DLD1 (cell line): Measurements from ENCODE around the gene CCDC88B.

Experiments
- in situ Hi-C: cut with HindIII; loops from 2 replicates; pipeline ENCODE4 v1.10.0; 2017; ENCODE audit warnings: low sequenced_read_pairs

The CCDC88B gene

DNA sequence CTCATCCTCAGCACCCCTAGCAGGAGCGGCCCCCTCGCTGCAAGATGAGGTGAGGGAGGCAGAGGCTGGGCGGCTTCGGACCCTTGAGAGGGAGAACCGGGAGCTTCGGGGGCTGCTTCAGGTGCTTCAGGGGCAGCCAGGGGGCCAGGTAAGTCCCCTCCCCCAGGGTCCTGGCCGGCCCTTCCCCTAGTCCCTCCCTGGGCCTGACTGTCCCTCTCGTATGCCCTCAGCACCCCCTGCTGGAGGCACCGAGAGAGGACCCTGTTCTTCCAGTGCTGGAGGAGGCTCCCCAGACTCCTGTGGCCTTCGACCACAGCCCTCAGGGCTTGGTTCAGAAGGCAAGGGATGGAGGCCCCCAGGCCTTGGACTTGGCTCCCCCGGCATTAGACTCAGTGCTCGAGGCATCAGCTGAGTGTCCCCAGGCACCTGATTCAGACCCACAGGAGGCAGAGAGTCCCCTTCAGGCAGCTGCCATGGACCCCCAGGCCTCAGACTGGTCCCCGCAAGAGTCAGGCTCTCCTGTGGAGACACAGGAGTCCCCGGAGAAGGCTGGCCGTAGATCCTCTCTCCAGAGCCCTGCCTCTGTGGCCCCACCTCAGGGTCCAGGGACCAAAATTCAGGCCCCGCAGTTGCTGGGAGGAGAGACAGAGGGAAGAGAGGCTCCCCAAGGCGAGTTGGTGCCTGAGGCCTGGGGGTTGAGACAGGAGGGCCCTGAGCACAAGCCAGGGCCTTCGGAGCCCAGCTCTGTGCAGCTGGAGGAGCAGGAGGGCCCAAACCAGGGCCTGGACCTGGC lies 4.0 kb downstream of the CCDC88B start:
- in situ Hi-C loops, result no loop called here

DNA sequence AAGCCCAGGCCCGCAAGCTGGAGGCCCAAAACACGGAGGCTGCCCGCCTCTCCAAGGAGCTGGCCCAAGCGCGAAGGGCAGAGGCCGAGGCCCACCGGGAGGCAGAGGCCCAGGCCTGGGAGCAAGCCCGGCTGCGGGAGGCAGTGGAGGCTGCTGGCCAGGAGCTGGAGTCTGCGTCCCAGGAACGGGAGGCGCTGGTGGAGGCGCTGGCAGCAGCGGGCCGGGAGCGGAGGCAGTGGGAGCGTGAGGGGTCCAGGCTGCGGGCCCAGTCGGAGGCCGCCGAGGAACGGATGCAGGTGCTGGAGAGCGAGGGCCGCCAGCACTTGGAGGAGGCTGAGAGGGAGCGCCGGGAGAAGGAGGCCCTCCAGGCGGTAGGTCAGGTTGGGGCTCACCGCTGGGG lies 4.8 kb downstream of the CCDC88B start:
- in situ Hi-C loops, result no loop called here

DNA sequence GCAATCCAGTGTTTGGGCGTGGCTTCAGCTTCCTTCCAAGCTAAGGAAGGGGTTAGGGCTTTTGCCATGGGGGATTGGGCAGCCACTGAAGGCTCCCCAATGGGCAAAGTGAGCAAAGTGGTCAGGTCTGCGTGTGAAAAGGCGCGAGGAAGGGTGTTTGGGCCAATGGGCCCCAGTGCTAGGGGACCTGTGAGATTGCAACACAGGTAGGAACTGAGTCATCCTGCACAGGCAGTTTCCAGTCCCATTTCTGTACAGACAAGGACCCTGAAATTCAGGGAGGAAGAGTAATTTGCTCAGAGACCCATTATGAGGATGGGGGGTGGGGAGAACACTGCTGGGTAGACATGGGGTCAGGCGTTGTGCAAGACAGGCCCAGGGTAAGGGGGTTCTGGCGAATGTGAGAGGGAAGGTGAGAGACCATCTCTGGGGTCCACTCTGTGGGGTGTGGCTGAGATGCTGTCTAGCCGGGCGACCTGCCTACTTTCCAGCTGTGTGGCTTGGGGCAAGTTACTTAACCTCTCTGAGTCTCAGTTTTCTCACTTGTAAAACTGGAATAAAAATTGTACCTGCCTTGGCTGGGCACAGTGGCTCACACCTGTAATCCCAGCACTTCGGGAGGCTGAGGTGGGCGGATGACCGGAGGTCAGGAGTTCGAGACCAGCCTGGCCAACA lies 7.3 kb downstream of the CCDC88B start:
- in situ Hi-C loops, result no loop called here

DNA sequence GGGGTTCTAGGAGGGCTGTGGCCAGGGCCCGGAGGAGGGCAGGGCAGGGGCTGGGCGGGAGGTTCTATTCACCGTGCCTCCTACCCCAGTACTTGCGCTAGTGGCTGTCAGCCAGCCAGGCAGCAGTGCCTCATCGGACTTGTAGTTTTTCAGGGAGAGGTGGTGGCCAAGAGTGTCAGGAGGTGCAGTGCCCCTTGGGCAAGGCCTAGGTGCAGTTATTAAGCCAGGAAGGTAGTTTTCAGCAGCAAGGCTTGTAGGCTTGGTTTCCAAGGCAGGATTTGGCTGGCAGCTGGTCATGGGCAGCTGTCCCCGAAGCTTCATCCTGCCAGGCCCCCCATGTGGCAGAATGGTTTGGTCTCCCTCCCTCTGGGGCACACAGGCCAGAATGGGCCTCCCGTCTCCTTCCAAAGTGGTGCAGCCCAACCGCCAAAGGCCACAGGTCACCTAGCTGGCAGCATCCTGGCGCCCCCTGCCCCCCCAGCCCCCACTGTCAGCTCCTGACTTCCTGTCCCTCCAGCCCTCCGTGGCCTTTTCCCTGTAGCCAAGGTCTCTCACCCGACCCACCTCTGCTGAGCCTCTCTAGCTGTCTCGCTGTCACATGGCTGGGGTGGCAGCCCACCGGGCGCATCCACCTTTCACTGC lies 8.5 kb downstream of the CCDC88B start:
- in situ Hi-C loops, result no loop called here

DNA sequence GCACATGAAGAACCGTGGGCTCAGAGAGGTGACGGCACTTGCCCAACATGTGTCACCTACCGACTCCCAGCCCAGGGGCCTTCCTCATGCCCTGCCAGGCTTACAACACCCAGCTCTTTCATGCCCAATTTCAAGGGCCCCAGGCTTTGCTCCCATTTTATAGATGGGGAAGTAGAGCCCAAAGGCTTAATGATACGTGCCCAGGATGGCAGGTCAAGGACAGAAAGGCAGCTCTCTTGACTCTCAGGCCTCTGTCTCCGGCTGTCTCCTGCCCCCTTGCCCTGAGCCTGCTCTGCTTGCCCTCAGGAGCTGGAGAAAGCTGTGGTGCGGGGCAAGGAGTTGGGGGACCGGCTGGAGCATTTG lies 9.0 kb downstream of the CCDC88B start:
- in situ Hi-C loops, result no loop called here

DNA sequence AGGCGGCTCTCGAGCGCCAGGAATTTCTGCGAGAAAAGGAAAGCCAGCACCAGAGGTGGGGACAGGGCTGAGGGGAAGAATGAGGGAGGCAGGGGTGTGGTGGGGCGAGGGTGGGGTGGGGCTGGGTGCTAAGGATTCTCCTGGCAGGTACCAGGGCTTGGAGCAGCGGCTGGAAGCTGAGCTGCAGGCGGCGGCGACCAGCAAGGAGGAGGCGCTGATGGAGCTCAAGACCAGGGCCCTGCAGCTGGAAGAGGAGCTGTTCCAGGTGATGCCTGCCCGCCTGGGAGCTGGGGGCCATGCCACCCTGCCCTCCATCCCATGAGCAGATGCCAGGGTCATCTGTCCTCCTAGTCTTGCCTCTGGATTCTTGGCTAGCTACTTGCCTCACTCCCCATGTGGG lies 9.4 kb downstream of the CCDC88B start:
- in situ Hi-C loops, result no loop called here

DNA sequence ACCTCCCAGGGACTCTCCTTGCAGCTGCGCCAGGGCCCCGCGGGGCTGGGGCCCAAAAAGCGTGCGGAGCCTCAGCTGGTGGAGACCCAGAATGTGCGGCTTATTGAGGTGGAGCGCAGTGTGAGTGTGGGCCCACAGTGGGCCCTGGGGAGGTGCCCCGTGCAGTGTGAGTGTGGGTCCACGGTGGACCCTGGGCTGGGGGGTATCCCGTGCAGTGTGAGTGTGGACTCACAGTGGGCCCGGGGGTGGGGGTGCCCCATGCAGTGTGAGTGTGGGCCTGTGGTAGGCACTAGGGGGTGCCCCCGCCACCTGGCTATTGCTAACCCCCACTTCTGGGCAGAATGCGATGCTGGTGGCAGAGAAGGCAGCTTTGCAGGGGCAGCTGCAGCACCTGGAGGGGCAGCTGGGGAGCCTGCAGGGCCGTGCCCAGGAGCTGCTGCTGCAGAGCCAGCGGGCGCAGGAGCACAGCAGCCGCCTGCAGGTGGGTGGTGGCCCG lies 11.2 kb downstream of the CCDC88B start:
- in situ Hi-C loops, result no loop called here

DNA sequence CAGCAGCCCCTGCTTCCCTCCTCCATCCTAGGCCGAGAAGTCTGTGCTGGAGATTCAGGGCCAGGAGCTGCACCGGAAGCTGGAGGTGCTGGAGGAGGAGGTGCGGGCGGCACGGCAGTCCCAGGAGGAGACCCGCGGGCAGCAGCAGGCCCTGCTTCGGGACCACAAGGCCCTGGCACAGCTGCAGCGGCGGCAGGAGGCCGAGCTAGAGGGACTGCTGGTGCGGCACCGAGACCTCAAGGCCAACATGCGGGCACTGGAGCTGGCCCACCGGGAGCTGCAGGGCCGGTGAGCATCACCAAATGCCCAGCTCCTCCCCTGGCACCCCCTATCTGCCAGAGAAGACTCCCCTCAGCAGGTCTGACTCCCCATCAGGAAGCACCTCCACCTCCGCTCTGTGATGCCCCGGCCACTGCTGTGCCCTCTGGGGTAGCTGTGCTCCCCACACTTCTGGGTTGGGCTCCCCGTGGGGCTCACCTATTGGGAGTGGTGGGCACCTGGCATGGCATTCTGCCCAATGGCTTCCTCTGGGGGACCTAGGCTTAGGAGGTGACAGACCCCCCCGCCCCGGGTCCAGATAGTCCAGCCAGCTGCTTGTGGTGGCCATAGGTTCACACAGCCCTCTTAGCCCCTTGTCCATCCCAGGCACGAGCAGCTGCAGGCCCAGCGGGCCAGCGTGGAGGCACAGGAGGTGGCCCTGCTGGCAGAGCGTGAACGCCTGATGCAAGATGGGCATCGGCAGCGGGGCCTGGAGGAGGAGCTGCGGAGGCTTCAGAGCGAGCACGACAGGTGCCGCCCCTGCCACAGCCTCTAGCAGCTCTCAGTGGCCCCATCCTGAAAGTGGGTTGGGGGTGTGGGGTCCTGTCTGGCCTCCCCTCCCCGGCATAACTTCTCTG lies 12.3 kb downstream of the CCDC88B start:
- in situ Hi-C loops, result no loop called here

DNA sequence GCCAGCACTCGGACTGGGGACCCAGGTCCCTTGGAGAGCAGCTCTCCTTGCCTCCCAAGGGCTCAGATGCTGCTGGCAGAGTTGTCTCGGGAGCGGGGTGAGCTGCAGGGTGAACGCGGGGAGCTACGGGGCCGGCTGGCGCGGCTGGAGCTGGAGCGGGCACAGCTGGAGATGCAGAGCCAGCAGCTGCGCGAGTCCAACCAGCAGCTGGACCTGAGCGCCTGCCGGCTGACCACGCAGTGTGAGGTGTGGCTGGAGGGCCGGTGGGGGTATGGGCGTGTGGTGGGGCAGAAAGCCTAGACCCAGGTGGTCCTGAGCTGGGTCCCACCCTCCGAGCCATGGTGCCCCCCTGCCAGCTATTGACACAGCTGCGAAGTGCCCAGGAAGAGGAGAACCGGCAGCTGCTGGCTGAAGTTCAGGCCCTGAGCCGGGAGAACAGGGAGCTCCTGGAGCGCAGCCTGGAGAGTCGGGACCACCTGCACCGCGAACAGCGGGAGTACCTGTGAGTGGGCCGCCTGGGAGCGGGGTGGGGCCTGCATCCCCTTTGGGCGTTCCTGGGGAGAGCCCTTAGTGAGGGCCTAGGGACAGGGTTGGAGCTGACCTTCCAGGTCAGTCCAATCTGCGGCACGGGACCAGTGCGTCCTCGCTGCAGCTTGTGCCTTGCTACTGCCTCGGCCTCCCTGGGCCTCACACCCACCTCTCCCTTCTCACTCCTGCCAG lies 13.2 kb downstream of the CCDC88B start:
- in situ Hi-C loops, result no loop called here

DNA sequence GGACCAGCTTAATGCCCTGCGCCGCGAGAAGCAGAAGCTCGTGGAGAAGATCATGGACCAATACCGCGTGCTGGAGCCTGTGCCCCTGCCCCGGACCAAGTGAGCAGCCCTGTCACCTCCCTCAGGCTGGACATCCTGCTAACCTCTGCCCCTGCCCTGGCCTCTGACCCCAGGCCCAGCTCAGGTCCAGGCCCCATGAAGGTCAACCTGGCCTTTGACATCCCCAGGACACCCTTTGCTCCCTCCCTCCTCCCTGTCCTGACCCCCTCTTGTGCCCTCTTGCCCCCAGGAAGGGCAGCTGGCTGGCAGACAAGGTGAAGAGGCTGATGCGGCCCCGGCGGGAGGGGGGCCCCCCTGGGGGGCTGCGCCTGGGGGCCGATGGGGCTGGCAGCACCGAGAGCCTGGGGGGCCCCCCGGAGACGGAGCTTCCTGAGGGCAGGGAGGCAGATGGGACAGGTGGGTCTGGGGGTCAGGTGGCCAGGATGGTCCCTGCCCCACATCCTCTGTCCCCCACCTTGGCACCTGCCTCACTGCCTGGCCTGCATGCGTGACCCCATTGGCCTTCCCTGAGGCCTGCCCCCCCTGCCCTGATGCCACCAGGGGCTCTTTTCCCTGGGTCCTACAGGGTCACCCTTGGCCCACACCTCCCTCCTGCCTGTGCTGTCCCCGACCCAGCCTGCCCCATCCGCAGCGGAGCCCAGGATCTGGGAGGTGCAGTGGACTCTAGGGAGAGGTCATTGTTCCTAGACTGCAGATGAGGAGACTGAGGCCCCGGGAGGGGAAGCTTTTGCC lies 13.9 kb downstream of the CCDC88B start:
- in situ Hi-C loops, result no loop called here

DNA sequence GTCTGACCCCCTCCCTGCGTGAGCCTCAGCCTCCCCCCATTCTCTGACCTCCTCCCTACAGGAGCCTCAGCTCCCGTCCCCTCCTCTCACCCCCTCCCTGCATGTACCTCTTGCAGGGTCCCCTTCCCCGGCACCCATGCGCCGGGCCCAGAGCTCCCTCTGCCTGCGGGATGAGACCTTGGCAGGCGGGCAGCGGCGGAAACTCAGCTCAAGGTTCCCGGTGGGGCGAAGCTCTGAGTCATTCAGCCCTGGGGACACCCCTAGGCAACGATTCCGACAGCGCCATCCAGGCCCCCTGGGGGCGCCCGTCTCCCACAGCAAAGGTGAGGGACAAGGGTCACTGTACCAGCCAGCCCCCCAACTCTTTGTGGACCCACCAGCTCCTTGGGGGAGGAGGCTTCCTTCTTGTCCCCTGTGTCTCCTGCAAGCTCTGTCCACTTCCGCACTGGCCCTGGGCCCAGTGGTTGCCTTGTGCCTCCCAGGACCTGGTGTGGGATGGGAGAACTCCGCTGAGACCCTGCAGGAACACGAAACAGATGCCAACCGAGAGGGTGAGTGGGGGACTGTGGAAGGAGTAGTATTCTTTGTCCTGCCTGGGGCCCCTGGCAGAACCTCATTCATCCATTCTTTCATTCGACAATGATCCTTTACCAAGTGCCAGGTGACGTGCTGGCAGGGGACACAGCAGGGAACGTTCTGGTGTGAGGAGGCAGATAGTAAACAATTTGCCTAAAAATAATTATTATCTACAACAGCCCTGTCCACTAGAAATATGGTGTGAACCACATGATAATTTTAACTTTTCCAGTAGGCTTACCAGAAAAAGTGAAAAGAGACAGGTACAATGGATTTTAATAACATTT lies 15.3 kb downstream of the CCDC88B start:
- in situ Hi-C loops, result no loop called here

DNA sequence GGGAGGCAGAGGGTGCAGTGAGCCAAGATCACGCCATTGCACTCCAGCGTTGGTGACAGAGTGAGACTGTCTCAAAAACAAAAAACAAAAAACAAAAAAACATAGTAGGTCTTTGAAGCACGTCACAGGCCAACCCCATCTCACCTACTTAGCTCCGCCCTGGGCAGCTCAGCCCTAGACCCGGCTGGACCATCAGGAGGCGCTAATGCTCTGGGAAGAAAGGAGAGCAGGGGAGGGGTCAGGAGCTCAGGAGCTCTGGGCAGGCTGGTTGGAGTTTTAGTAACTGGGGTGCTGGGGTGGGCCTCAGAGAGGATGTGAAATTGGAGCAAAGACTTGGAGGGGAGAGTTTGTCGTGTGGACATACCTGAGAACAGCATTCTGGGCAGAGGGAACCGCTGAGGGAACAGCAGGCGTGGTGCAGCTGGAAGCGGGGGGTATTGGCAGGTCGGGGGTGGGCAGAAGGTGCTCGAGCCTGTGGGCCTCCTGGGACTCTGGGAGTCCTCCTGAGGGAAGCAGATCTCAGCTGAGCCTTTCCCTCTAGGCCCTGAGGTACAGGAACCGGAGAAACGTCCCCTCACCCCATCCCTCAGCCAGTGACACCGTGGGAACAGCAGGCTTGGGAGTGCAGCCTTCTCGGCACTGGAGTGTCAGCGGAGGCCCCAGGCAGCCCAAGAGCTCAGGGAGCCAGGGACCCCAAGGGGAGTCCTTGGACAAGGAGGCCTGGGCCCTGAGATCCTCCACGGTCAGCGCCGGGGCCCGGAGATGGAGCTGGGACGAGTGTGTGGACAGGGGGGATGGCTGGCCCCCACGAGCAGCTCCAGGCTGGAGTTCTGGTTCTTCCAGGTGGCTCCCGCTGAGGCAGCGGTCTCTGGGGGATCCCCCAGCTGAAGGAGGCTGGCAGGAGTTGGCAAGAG lies 16.8 kb downstream of the CCDC88B start:
- in situ Hi-C loops, result no loop called here

DNA sequence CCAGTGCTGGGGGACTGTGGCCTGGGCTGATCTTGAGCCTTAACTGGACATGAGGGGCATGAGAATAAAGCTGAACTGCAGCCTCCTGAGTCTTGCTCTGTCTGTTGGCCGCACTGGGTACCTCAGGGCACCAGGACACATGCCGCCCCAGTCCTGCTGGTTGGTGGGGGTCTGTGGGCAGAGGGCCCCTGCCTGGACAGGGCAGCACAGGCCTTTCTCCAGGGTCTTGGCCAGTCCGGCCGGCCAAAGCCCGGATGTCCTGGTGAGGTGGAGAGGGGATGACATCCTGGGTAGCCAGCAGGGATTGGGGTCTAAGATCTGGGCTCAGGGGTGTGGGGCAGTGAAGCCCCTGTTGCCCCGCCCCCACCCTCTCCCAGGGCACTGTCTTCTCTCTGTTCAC lies 17.4 kb downstream of the CCDC88B start:
- in situ Hi-C loops, result no loop called here

DNA sequence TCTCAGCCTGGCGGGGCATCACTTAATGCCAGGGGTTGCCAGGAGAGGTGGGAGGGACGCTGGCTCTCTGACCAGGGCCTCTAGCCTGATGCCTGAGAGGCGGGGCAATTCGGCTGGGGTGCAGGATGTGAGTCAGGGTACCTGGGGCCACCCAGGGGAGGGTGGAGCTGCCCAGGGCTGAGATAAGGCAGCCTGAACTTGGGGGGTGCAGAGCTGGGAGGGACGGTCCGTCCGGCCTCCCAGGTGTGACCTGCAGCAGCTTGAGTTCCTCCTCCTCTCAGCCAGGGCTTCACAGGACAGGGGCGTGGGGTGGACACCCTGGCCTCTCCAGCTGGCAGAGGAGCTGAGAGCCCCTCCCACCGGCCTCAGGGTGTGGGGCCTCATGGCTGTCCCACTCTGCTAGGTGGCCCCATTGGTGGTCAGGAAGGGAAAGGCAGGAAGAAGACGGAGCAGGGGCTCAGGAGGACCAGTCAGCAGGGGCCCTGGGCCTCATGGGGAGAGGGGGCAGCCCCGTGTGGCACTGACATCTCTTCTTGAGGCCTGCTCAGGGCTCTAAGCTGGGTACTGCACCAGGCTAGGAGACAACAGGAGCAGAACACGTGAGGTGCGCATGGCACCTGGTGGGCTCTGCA lies 18.0 kb downstream of the CCDC88B start:
- in situ Hi-C loops, result no loop called here

DNA sequence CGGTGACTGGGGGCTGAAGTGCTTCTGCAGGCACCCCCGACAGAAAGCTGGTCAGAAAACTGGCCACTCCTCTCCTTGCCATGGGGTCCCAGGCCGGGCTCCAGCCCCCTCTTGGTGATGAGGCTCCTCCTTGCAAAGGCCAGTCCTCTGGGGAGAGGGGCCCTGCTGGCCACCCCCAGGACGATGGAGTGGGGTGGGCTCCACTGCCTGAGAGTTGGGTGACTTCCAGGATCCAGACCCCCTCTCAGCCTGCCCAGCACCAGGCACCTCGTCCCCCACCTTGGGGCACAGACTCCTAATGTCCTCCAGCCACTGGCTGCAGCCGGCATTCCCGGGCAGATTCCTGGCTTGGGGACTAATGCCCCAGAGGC lies 18.5 kb downstream of the CCDC88B start:
- in situ Hi-C loops, result no loop called here

DNA sequence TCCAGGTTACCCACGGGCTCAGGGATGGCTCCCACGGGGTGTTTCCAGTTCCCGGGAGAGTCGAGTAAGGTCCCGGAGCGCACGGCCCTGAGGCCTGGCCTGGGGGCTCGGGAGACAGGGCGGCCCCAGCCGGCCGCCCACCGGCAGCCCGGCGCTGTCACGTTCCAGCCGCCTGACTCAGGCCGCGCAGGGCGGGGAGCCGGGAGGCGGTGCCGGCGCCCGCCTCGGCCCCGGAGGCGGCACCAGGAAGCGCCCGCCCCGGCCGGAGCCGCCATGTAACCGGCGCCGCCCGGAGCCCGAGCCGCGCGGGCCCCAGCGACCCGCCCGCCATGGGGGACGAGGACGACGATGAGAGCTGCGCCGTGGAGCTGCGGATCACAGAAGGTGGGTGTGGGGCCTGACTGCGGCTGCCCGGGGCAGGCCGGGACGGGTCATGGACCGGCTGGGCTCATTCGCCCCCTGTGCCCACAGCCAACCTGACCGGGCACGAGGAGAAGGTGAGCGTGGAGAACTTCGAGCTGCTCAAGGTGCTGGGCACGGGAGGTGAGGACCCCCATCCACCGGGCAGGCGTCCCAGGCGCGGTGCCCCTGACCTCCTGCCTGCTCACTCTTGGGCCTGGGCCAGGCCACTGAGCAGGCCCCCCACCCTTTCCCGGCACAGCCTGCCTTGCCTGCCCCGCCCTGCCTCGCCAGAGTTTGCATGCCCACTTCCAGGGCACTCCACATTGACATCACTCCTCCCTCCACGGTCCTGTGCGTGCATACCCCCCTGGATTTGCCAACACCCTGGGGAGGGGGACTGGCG lies 19.1 kb downstream of the CCDC88B start, which contains the start of gene RPS6KA4:
Gene RPS6KA4, plus strand, starts transcription at position 256 of the 805 bp plus-strand sequence. Its CDS starts 74 bp downstream, at position 330.
- in situ Hi-C loops, result no loop called here
